HG03575 (cell line): ENCODE data around the gene HSF2BP.
"Not testable (repeated sequence)": the region's sequence is repeated elsewhere in the genome, so short reads cannot be mapped to it uniquely, and the experiment has no call there.

Source experiments
- ATAC-seq: cut with Tn5 transposase; IDR thresholded peaks from one replicate; pipeline ENCODE4 v1.9.1; 2021; ENCODE audit not compliant: unreplicated experiment, insufficient number of reproducible peaks, low FRiP score; ENCODE audit errors: extremely low read depth

The HSF2BP gene

GRCh38 chr21:43659136-43660000, at the start of gene HSF2BP, which contains the start of gene RRP1B:
Gene HSF2BP, minus strand, starts transcription at chr21:43659488. Its CDS starts 1,392 bp downstream, at chr21:43658096.
Gene RRP1B, plus strand, starts transcription at chr21:43659560. Its CDS starts 105 bp downstream, at chr21:43659665.
- ATAC-seq, result no peak

- no peak for ATAC-seq
Observed at GRCh38 chr21:43708745-43709381, 49.6 kb upstream of the HSF2BP start.

GRCh38 chr21:43707462-43707861, 48.2 kb upstream of the HSF2BP start:
- ATAC-seq, result no peak

GRCh38 chr21:43703035-43703880, 44.0 kb upstream of the HSF2BP start:
- ATAC-seq, result no peak

DNA sequence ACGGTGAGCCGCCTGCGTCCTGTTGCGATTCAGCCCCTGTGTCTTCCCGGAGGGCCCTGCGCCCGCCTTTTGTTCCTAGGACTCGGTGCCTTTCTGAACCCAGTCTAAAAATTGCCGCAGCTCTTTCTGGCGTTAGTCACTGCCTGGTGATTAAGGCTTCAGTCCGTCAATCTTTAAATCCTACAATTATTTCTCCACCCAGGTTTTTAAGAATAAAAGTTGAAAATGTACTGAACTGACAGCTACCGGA, 43.4 kb upstream of the HSF2BP start:
- ATAC-seq, result no peak

DNA sequence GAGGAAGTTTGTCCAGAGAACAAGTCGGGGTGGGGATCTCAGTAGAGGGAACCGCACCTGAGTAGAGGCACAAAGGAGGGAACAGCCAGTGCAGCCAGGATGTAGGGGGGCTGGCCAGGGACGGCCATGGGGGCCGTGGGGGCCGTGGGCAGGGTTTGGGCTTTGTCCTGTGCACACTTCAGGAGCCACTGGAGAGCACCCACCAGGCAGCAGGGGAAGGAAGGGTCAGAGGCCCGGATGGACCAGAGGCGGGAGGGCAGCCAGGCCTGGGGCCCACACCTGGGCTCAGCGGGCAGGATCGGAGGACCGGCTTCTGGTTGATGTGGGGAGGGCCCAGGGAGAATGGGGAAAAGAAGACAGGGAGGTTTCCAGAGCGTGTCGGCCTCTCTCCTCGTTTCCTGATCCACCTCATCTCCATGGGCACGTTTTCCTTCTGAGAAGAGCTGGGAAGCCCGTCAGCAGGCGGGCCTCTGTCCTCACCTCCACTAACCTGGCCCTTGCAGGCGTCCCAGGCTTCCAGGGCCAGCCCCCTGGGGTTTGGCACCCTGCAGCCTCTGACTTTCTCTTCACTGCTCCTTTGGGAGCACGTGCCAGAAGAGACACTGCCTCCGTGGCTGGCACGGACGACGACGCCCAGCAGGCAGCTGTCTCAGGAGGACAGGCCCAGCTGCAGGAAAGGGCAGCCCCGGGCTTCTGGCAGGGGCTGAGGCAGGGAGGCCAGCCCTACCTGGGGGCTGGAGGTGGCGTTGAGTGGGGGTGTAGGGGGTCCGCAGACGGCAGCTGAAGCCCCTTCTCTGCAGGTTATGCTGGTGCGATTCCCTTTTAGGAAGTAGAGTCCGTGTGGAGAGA, 42.9 kb upstream of the HSF2BP start:
- no peak for ATAC-seq

- no peak for ATAC-seq
Observed at GRCh38 chr21:43699933-43700599, 40.8 kb upstream of the HSF2BP start.

DNA sequence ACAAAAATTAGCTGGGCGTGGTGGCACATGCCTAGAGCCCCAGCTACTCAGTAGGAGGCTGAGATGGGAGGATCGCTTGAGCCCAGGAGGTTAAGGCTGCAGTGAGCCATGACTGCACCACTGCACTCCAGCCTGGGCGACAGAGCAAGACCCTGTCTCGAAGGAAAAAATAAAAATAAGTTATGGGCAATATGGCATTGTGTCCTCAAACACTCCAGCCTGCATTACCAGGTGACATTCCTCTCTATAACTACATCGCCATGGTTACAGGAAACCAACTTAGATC, 40.1 kb upstream of the HSF2BP start:
- ATAC-seq, result not testable (repeated sequence)

DNA sequence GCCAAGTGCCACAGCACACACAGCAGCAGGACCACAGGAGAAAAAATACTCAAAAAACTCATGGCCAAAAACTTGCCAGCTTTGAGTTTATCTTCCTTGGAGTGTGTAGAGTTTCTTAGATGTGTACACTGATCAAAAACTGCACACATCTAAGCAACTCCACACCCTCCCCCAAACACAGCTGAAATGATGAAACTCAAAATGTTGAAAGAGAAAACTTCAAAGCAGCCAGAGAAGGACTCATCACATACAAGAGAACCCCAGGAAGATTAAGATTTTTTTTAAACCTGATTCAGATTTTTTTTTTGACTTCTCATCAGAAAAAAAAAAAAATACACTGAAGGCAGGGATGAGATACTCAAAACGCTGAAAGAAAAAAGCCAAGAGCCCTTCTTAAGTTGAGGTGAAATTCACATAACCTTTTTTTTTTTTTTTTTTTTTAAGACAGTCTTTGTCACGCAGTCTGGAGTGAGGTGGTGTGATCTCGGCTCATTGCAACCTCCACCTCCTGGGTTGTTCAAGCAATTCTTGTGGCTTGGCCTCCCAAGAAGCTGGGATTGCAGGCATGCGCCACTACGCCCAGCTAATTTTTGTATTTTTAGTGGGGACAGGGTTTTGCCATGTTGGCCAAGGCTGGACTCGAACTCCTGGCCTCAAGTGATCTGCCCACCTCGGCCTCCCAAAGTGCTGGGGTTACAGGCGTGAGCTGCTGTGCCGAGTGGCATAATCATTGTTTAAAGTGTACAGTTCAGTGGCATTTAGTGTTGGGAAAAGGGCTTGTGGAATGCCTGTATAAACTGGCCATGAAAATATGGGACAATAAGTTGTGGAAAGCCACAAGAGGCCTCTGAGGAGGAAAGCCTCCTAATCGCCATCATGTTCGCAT, 38.7 kb upstream of the HSF2BP start:
- no peak for ATAC-seq

DNA sequence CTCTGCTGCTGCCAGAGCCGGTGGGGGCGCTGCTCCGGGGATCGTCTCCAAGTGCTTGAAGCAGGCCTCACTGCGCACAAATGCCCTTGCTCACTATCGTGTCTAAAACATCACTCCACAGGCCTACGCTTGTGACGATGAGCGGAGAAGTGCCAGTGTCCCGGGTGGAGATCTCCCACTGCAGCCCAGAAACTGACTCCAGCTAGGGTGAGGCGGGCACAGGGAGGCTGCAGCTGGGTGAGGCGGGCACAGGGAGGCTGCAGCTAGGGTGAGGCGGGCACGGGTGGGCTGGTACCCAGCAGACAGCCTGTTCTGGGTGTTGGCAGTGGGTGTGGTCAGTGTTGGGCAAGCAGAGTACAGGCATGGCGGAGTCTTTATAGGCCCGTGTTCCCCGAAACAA, 36.9 kb upstream of the HSF2BP start:
- no peak for ATAC-seq

DNA sequence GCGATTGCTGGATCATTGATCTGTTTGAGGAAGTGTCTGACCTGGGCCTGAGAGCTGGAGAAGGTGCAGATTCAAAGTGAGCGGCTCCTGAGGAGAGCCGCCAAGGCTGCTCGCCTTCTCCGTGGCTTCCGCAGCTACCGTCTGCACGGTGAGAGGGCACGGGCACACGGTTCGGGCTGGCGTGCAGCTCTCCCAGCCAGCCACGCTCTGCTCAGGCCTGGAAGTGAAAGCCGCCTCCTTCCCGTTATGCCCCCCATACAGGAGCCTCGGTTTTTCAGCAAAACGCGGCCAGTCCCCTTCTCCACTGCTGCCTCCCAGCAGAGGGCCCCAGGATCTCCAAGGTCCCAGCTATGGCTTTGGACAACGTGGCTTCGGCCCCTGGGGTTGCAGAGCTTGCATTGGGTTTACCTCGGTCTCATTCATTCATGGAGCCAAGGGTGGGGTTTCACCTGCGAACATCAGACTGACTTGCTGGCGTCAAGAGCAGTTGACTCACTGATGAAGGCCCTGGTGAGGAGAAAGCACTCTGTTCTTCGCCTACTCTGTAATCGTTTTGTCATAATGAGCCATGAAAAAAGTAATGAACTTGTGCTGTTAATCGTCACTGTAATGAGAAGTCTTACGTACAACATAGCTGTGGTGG, 35.3 kb upstream of the HSF2BP start:
- ATAC-seq, result no peak

DNA sequence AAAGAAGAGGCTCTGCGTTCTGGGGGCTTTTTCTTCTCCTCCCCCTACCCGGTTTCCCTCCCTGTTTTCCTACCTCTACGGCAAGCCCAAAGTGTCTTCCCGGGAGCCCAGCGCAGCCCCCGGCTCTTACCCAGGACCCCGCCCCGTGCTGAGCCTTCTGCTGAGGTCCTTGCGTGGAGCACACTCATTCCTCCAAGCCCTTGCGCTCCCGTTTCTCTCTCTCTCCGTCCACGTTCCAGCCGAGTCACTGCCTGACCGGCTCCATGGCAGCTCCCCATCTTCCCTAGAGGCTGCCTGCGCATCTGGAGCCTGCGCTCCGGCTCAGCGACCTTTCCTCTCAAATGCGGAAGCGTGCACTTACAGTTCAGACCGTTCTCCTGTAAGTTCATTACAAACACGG, 34.7 kb upstream of the HSF2BP start:
- no peak for ATAC-seq

GRCh38 chr21:43692949-43693348, 33.7 kb upstream of the HSF2BP start:
- ATAC-seq, result no peak

- no peak for ATAC-seq
Observed at GRCh38 chr21:43691801-43692200, 32.5 kb upstream of the HSF2BP start.

- ATAC-seq, result no peak
Observed at GRCh38 chr21:43691086-43691795, 32.0 kb upstream of the HSF2BP start.

GRCh38 chr21:43690346-43690745, 31.1 kb upstream of the HSF2BP start:
- ATAC-seq, result no peak
